Sigmoid colon (tissue), 7 donors: ENCODE results near the gene TBCD. TPM values are rescaled to one million over a fixed set of nuclear protein-coding genes. Genes with fewer than 3 reads are reported as not detected.

Experiments
- DNase-seq: peaks from one replicate; pipeline ENCODE4 v3.0.0-alpha.2; 2019
- H3K27ac ChIP-seq, 4 donors: fragments of 200-600 bp; sonication (generic); one replicate each; pipeline ENCODE4 v1.5.1; 2016 to 2019; ENCODE audit warnings: mild to moderate bottlenecking in 1 of 4
- H3K27me3 ChIP-seq, 3 donors: fragments of 200-600 bp; sonication (generic); one replicate each; pipeline ENCODE4 v1.5.1; 2019; ENCODE audit warnings: mild to moderate bottlenecking in 1 of 3
- H3K36me3 ChIP-seq, 4 donors: fragments of 200-600 bp; sonication (generic); one replicate each; pipeline ENCODE4 v1.5.1; 2016 to 2019
- H3K4me1 ChIP-seq, 4 donors: fragments of 200-600 bp; sonication (generic); one replicate each; pipeline ENCODE4 v1.5.1; 2017 to 2019
- H3K4me3 ChIP-seq, 4 donors: fragments of 200-600 bp; sonication (generic); one replicate each; pipeline ENCODE4 v1.5.1; 2017 to 2019; ENCODE audit warnings: mild to moderate bottlenecking in 2 of 4, moderate library complexity in 1 of 4
- H3K9me3 ChIP-seq, 4 donors: fragments of 200-600 bp in 3 of 4; sonication (generic) in 3 of 4; one replicate each; pipeline versions ENCODE4 v1.5.1 to v1.6.1; 2013 to 2019
- EP300 ChIP-seq, 4 donors: sonication (generic); formaldehyde crosslinking; IDR thresholded peaks; one replicate each; pipeline ENCODE4 v1.6.1; 2017; ENCODE audit warnings: antibody characterized with exemption in 4 of 4
- POLR2A ChIP-seq, 2 donors: fragments of 450-650 bp; IDR thresholded peaks; one replicate each; pipeline ENCODE4 v1.6.1; 2016; ENCODE audit warnings: antibody characterized with exemption in 2 of 2, mild to moderate bottlenecking in 2 of 2, moderate library complexity in 2 of 2
- POLR2AphosphoS5 ChIP-seq, 4 donors: sonication (generic); formaldehyde crosslinking; IDR thresholded peaks; one replicate each; pipeline ENCODE4 v1.6.1; 2017; ENCODE audit warnings: antibody characterized with exemption in 4 of 4
- WGBS, 2 donors: extraction: QIAGEN DNeasy Blood & Tissue Kit; methylation state at CpG; one replicate each; pipeline ENCODE4 v1.1.7; 2013; 5-methylcytosine and 5-hydroxymethylcytosine counted together
- intact Hi-C: fragments of 100-400 bp; cut with DNase I; formaldehyde crosslinking; loops from one replicate; pipeline ENCODE4 v1.15.1; 2023
- polyA plus RNA-seq, 3 donors: library from polyadenylated mRNA; stranded (reverse); fragments of 200-250 nt; gene quantifications; one replicate each; pipeline ENCODE4 v1.2.3, GENCODE V29; 2013
- total RNA-seq, 4 donors: library from RNA; depleted of rRNA; stranded (reverse); fragments of >200 nt; gene quantifications; one replicate each; pipeline ENCODE4 v1.1.0, GENCODE V29; 2016
- TF ChIP-seq, protein P1 (sequence below), 4 experiments: fragments of 450-650 bp in 3 of 4; fragments of 200-600 bp in 1 of 4; IDR thresholded peaks; one replicate each; pipeline ENCODE4 v1.5.1; 2016 to 2019; ENCODE audit warnings: antibody characterized with exemption in 4 of 4, mild to moderate bottlenecking in 3 of 4, moderate library complexity in 2 of 4
- donor health status: healthy with polysubstance abuse.
- donor health status: Bipolar disorder and iron deficiency.
- donor health status: healthy.

The TBCD gene
- total and polyA plus RNA-seq, 7 donors, result 11.1 to 77.4 (median 34.2) TPM

DNA sequence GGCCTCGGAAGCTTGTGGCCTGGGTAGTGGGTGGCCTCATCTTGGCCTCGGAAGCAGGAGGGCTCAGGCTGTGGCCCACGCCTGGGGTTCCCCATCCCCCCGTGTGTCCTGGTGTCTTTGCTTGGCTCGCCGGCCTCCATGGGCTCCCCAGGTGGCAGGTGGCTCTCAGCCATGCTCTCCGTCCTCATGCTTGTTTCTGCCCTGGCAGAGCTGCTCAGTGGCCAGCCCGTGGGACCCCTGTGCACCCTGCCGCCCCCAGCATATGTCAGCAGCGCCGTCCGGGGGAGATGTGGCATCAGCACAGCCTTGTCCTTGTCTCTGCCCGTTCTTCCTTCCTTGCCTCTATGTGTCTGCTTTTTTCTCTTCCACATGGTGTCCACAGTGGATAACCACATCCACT lies 38.5 kb downstream of the TBCD start:
- Histone ChIP-seq H3K27me3 (no peaks in the 10 kb centered on the region), H3K4me3 (no peak overlapping the region), H3K4me1 (peaks cover 0 to 29% (median 24%) of the 10 kb centered on the region in 4 donors), H3K36me3 (no peaks in the 10 kb centered on the region), H3K27ac (no peak overlapping the region), H3K9me3 (no peaks in the 10 kb centered on the region)
- TF ChIP-seq POLR2A (IDR thresholded peaks at IDR 0.05) (no peak), POLR2AphosphoS5 (IDR thresholded peaks at IDR 0.05) (no peak), EP300 (IDR thresholded peaks at IDR 0.05) (no peak)
- TF ChIP-seq, protein P1, sequence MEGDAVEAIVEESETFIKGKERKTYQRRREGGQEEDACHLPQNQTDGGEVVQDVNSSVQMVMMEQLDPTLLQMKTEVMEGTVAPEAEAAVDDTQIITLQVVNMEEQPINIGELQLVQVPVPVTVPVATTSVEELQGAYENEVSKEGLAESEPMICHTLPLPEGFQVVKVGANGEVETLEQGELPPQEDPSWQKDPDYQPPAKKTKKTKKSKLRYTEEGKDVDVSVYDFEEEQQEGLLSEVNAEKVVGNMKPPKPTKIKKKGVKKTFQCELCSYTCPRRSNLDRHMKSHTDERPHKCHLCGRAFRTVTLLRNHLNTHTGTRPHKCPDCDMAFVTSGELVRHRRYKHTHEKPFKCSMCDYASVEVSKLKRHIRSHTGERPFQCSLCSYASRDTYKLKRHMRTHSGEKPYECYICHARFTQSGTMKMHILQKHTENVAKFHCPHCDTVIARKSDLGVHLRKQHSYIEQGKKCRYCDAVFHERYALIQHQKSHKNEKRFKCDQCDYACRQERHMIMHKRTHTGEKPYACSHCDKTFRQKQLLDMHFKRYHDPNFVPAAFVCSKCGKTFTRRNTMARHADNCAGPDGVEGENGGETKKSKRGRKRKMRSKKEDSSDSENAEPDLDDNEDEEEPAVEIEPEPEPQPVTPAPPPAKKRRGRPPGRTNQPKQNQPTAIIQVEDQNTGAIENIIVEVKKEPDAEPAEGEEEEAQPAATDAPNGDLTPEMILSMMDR (IDR thresholded peaks at IDR 0.05), result no peak
- intact Hi-C loops, result loop anchor here (5.0 kb wide), 1 partner anchor 62 kb away; no protein-coding TSS in a partner anchor
- 97 to 98% methylated on average over 13 of the region's 13 CpGs for whole genome bisulfite sequencing, 2 donors
- DNase-seq, result no peak

DNA sequence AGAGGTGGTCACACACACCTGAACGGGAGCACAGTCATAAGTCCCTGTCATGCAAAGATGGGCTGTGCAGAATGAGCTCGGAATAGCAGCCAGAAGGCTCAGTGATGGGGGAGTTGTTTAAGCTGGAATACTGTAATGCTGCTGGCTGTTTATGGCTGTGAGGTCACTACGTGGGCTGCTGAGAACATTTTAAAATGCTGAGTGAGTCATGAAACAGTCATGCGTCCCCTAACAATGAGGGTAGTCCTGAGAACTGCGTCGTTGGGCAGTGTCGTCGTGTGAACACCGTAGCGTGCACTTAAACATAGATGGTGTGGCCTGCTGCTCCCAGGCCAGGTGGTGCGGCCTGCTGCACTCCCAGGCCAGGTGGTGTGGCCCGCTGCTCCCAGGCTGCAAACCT lies 39.7 kb downstream of the TBCD start:
- H3K4me3 ChIP-seq, result no peak overlapping the region
- no peaks in the 10 kb centered on the region for H3K27me3 ChIP-seq
- intact Hi-C loops, result loop anchor here (5.0 kb wide), 1 partner anchor 61 kb away; no protein-coding TSS in a partner anchor
- peaks cover 0 to 32% (median 27%) of the 10 kb centered on the region in 4 donors for H3K4me1 ChIP-seq
- TF ChIP-seq EP300 (IDR thresholded peaks at IDR 0.05) (no peak), POLR2A (IDR thresholded peaks at IDR 0.05) (no peak), POLR2AphosphoS5 (IDR thresholded peaks at IDR 0.05) (no peak)
- TF ChIP-seq, protein P1 (IDR thresholded peaks at IDR 0.05), result no peak
- no peaks in the 10 kb centered on the region for H3K9me3 ChIP-seq
- no peaks in the 10 kb centered on the region for H3K36me3 ChIP-seq
- no peak overlapping the region for H3K27ac ChIP-seq
- DNase-seq, result no peak
- 89 to 91% methylated on average over 12 of the region's 12 CpGs for WGBS, 2 donors

DNA sequence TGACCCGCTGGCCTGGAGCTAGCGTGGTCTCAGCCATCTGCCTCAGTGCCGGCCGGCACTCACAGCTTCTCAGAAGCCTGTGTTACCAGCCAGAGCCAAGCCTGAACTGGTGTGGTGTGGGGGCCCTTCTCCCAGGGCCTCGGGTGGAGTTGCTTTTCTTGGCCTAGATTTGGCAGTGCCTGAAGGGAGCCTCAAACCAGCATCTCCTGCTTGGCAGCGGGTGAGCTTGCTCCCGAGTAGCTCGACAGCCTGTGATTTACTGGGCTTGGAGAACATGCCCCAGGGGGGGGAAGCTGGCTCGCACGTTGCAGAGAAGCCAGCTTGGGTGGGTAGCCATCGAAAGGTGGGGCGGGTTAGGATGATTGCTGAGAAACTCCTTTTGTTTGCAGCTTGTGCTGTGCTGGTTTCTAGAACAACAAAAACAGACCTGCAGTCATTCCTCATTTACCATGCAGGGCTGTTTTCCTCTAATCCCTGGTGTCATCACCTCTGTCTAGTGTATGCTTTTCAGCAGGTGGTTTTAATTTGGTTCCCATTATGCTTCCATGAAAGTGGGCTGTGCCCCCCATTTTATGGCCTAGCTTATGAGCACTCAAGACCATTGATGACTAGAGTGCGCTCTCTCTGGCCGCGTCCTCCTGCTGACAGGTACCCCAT lies 42.2 kb downstream of the TBCD start:
- Histone ChIP-seq H3K9me3 (no peaks in the 10 kb centered on the region), H3K27me3 (no peaks in the 10 kb centered on the region), H3K27ac (peak overlapping the region; percentile 25 to 78 (median 64)), H3K4me1 (peaks cover 0 to 32% (median 27%) of the 10 kb centered on the region in 4 donors), H3K36me3 (peaks cover 0 to 7% (median 0%) of the 10 kb centered on the region in 4 donors), H3K4me3 (no peak overlapping the region)
- intact Hi-C loops, result loop anchor here (5.0 kb wide), 1 partner anchor 58 kb away; no protein-coding TSS in a partner anchor
- TF ChIP-seq POLR2A (IDR thresholded peaks at IDR 0.05) (no peak), EP300 (IDR thresholded peaks at IDR 0.05) (no peak), POLR2AphosphoS5 (IDR thresholded peaks at IDR 0.05) (peak in 3 of 4 donors; percentile 15 to 54 (median 42))
- TF ChIP-seq, protein P1 (IDR thresholded peaks at IDR 0.05), result no peak
- peak; percentile 82 for DNase-seq
- WGBS, 2 donors, result 85 to 88% methylated on average over 15 of the region's 15 CpGs

DNA sequence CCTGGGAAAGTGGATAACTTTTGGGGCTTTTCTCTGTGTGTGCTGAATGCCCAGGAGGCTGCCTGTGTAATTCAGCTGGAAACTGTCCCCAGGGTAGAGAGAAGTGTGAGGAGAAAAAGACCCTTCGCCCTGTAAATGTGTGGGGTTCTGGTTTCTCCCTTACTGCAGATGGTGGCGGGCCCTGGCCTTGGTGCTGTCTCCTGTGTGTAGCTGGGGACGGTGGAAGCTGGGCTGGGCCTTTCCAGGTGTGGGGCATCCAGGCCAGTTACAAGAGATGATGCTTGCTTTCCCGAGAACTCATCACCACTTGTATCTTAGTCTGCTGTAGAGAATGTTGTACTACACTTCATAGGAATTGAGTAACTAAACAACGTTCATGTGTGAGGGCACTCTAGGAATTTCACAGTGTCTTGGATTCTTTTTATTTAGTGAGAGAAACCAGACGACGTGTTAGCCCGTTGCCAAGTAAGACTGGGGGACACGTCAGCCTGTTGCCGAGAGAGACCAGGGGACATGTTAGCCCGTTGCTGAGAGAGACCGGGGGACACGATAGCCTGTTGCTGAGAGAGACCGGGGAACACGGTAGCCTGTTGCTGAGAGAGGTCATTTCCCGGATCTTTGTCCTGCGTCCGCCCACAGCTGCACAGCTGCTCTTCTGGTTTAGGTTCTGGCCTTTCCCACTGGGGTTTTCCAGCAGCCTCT lies 43.1 kb downstream of the TBCD start:
- intact Hi-C loops, result loop anchor here (5.0 kb wide), 1 partner anchor 57 kb away; no protein-coding TSS in a partner anchor
- DNase-seq, result peak; percentile 79
- Histone ChIP-seq H3K4me3 (no peak overlapping the region), H3K4me1 (peaks cover 0 to 32% (median 27%) of the 10 kb centered on the region in 4 donors), H3K27ac (peak overlapping the region; percentile 28 to 78 (median 64)), H3K9me3 (no peaks in the 10 kb centered on the region), H3K36me3 (peaks cover 0 to 11% (median 0%) of the 10 kb centered on the region in 4 donors), H3K27me3 (no peaks in the 10 kb centered on the region)
- TF ChIP-seq, protein P1 (IDR thresholded peaks at IDR 0.05), result peak in 1 of 4 experiments; percentile 11
- TF ChIP-seq POLR2AphosphoS5 (IDR thresholded peaks at IDR 0.05) (peak; percentile 11 to 78 (median 58)), EP300 (IDR thresholded peaks at IDR 0.05) (no peak), POLR2A (IDR thresholded peaks at IDR 0.05) (no peak)
- WGBS, 2 donors, result 81 to 89% methylated on average over 18 of the region's 18 CpGs
